ENCODE measurements around the gene DYSF.

Gene DYSF

DNA sequence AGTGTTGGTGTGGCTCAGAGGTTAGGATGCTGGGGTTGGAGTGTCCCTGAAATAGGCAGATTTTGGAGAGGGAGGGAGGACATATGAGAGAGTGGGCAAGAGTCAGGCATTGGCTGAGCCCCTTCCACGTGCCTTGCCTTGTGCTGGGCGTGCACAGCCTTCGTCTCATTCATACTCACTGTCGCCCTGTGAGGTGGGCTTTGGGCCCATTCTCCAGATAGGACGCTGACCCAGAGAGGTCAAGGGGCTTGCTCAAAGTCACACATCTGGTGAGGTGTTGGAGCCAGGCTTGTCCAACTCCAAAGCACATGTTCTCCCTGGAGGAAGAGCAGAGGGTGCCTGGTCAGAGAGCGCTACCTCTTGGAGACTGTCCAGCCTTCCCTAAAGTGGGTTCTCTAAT is 166.8 kb downstream of the DYSF start:
- DNase-seq (ENCODE audit: low spot score), result no peak
- TF ChIP-seq CTCF (conservative IDR thresholded peaks at IDR 0.05; ENCODE audit: low read depth), result no peak
- CTCF ChIA-PET, result interaction anchor here (1.4 kb wide), 1 partner anchor 14 kb away, joined by 3 read pairs; no protein-coding TSS in a partner anchor
- no peak overlapping the region for H3K27ac ChIP-seq
- POLR2A ChIA-PET (ENCODE audit: low non-redundant PET), result no interaction called here

DNA sequence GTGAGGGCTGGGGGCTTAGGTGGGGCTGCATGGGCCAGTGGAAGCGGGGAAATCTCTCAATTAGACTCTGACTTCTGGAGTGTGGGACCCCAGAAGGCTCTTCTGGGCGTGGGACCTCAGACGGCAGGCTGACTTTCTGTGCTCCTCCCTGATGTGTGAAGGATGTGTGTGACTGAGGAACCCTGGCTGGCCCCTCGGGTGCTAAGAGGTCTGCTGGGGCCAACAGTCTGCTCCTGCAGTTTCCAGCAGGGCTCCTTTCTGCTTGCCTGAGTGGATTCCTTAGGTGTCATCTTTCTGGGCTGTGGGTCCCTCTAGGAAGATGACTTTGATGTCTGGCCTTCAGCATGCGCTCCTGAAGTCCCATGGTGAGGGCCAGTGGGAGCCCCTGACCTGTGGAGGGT is 167.5 kb downstream of the DYSF start:
- TF ChIP-seq CTCF (conservative IDR thresholded peaks at IDR 0.05; ENCODE audit: low read depth), result no peak
- POLR2A ChIA-PET (ENCODE audit: low non-redundant PET), result no interaction called here
- no peak overlapping the region for H3K27ac ChIP-seq
- no peak for DNase-seq (ENCODE audit: low spot score)
- CTCF ChIA-PET, result interaction anchor here (1.4 kb wide), 1 partner anchor 14 kb away, joined by 3 read pairs; no protein-coding TSS in a partner anchor

DNA sequence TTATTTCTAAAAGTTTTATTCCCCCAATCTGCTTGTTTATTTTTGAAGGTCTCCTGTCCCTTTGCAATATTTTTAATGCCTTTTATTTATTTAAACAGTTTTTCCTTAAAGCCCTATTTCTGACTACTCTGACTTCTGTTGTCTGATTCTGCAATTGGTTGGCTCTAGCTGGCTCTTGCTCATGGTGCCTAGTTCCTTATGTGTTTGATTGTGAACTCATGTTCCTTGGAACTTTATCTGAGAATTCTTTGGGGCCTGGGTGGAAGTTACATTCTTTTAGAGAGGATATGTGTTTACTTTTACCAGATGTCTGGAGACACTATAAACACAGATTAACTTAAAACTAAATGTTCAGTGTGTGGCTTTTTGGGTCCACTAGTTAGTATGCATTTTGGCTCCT is 175.9 kb downstream of the DYSF start:
- no peak for TF ChIP-seq CTCF (conservative IDR thresholded peaks at IDR 0.05; ENCODE audit: low read depth)
- CTCF ChIA-PET, result no interaction called here
- no peak overlapping the region for H3K27ac ChIP-seq
- DNase-seq (ENCODE audit: low spot score), result no peak
- POLR2A ChIA-PET (ENCODE audit: low non-redundant PET), result no interaction called here

- ChIA-PET POLR2A (ENCODE audit: low non-redundant PET) (no interaction called here), CTCF (no interaction called here)
- no peak overlapping the region for H3K27ac ChIP-seq
- no peak for TF ChIP-seq CTCF (conservative IDR thresholded peaks at IDR 0.05; ENCODE audit: low read depth)
- DNase-seq (ENCODE audit: low spot score), result no peak
Observed at GRCh38 chr2:71629771-71630453, 176.6 kb downstream of the DYSF start.

GRCh38 chr2:71630454-71631328 is 177.3 kb downstream of the DYSF start:
- no peak for TF ChIP-seq CTCF (conservative IDR thresholded peaks at IDR 0.05; ENCODE audit: low read depth)
- ChIA-PET POLR2A (ENCODE audit: low non-redundant PET) (no interaction called here), CTCF (no interaction called here)
- no peak overlapping the region for H3K27ac ChIP-seq
- DNase-seq (ENCODE audit: low spot score), result no peak

GRCh38 chr2:71631411-71631931 is 178.1 kb downstream of the DYSF start:
- ChIA-PET CTCF (no interaction called here), POLR2A (ENCODE audit: low non-redundant PET) (no interaction called here)
- H3K27ac ChIP-seq, result no peak overlapping the region
- no peak for DNase-seq (ENCODE audit: low spot score)
- no peak for TF ChIP-seq CTCF (conservative IDR thresholded peaks at IDR 0.05; ENCODE audit: low read depth)

Measured in RWPE1 (cell line).